SK-N-SH (cell line): Measurements from ENCODE around the gene KLK15. TPM values are rescaled to one million over a fixed set of nuclear protein-coding genes. Genes with fewer than 3 reads are reported as not detected.

Source experiments
- CTCF ChIA-PET: fragments of 300-600, 350-600 bp; formaldehyde crosslinking; extraction: SDS; loops from one replicate; lab custom pipeline; 2021; lab: Yijun Ruan, JAX
- POLR2A ChIA-PET: fragments of 350-600 bp; sonication (Branson Sonifier 250); formaldehyde crosslinking; extraction: SDS; loops from one replicate; lab custom pipeline; 2020; ENCODE audit warnings: antibody characterized with exemption, inconsistent platforms; lab: Yijun Ruan, JAX
- DNase-seq: peaks from one replicate; pipeline ENCODE4 v3.0.0; 2012
- H2AFZ ChIP-seq: fragments of 200-600 bp; sonication (generic); 2 replicates; pipeline ENCODE4 v1.8.1; 2016; ENCODE audit warnings: antibody characterized with exemption, mild to moderate bottlenecking, low read depth
- H3F3A ChIP-seq: fragments of 200-600 bp; sonication (generic); replicated peaks from 2 replicates; pipeline ENCODE3; 2016; ENCODE audit warnings: antibody characterized with exemption, mild to moderate bottlenecking; ENCODE audit not compliant: insufficient read depth
- H3K27ac ChIP-seq, 2 experiments: fragments of 200-500 bp in 1 of 2; fragments of 200-600 bp in 1 of 2; sonication (Bioruptor generic) in 1 of 2; sonication (generic), shearing (Covaris generic) in 1 of 2; 2 replicates each; pipeline versions ENCODE4 v1.5.1 to v1.6.1; 2014 to 2016; ENCODE audit warnings: low read depth in 2 of 2, inconsistent platforms in 1 of 2, low read length in 1 of 2, mild to moderate bottlenecking in 1 of 2, mixed read lengths in 1 of 2
- H3K27me3 ChIP-seq: fragments of 200-600 bp; sonication (generic), shearing (Covaris generic); 2 replicates; pipeline ENCODE4 v1.6.1; 2016; ENCODE audit warnings: mixed run types; ENCODE audit not compliant: insufficient read depth
- H3K36me3 ChIP-seq, 2 experiments: fragments of 200-500 bp in 1 of 2; fragments of 200-600 bp in 1 of 2; sonication (Bioruptor generic) in 1 of 2; sonication (generic) in 1 of 2; replicated peaks in 1 of 2; 2 replicates each; pipeline versions ENCODE3 to v1.5.1; 2014 to 2016; ENCODE audit warnings: low read length in 1 of 2, mild to moderate bottlenecking in 1 of 2; ENCODE audit not compliant: insufficient read depth in 2 of 2, control insufficient read depth in 1 of 2
- H3K4me1 ChIP-seq, 2 experiments: fragments of 200-500 bp in 1 of 2; fragments of 200-600 bp in 1 of 2; sonication (Bioruptor generic) in 1 of 2; sonication (generic), shearing (Covaris generic) in 1 of 2; 2 replicates each; pipeline versions ENCODE4 v1.5.1 to v1.6.1; 2014 to 2016; ENCODE audit warnings: low read depth in 1 of 2, low read length in 1 of 2, mixed run types in 1 of 2; ENCODE audit not compliant: insufficient read depth in 2 of 2, control insufficient read depth in 1 of 2
- H3K4me2 ChIP-seq: fragments of 200-600 bp; sonication (generic), shearing (Covaris generic); 2 replicates; pipeline ENCODE4 v1.6.1; 2017; ENCODE audit warnings: mixed run types
- H3K4me3 ChIP-seq, 2 experiments: fragments of 200-500 bp in 1 of 2; fragments of 200-600 bp in 1 of 2; sonication (Bioruptor generic) in 1 of 2; sonication (generic), shearing (Covaris generic) in 1 of 2; 2 replicates each; pipeline versions ENCODE4 v1.5.1 to v1.8.1; 2014 to 2016; ENCODE audit warnings: low read depth in 2 of 2, inconsistent platforms in 1 of 2, low read length in 1 of 2, mild to moderate bottlenecking in 1 of 2, mixed read lengths in 1 of 2, moderate library complexity in 1 of 2
- H3K79me2 ChIP-seq: fragments of 200-600 bp; sonication (generic); 2 replicates; pipeline ENCODE4 v1.8.1; 2017; ENCODE audit warnings: mild to moderate bottlenecking; ENCODE audit not compliant: insufficient read depth
- H3K9ac ChIP-seq: fragments of 200-600 bp; sonication (generic); 2 replicates; pipeline ENCODE4 v1.6.1; 2017; ENCODE audit warnings: mixed run types
- H3K9me2 ChIP-seq: fragments of 200-600 bp; sonication (generic); 2 replicates; pipeline ENCODE4 v1.6.1; 2017; ENCODE audit warnings: mixed run types
- H3K9me3 ChIP-seq: fragments of 200-600 bp; sonication (generic); 2 replicates; pipeline ENCODE4 v1.6.1; 2017; ENCODE audit warnings: mixed run types, mild to moderate bottlenecking, moderate library complexity
- H4K20me1 ChIP-seq: fragments of 200-600 bp; sonication (generic); 2 replicates; pipeline ENCODE4 v1.6.1; 2017; ENCODE audit warnings: mild to moderate bottlenecking, mixed run types; ENCODE audit not compliant: insufficient read depth
- CHD2 ChIP-seq: fragments of 150-350 bp; IDR thresholded peaks from 2 replicates; pipeline ENCODE4 v1.6.1; 2018; ENCODE audit warnings: low read length; ENCODE audit not compliant: partially characterized antibody
- ELF1 ChIP-seq: IDR thresholded peaks from 2 replicates; pipeline ENCODE4 v1.4.0; 2012
- FOXM1 ChIP-seq: IDR thresholded peaks from 2 replicates; pipeline ENCODE4 v1.4.0; 2012; ENCODE audit warnings: low read depth, mild to moderate bottlenecking
- GABPA ChIP-seq: IDR thresholded peaks from 2 replicates; pipeline ENCODE4 v1.4.0; 2012; ENCODE audit warnings: low read depth, mild to moderate bottlenecking
- MXI1 ChIP-seq: IDR thresholded peaks from 2 replicates; pipeline ENCODE4 v1.6.1; 2012; ENCODE audit warnings: mild to moderate bottlenecking, low read depth, low read length, improper control_type of control experiment
- NFIC ChIP-seq: IDR thresholded peaks from 2 replicates; pipeline ENCODE4 v1.4.0; 2012; ENCODE audit warnings: borderline replicate concordance
- PBX3 ChIP-seq: IDR thresholded peaks from 2 replicates; pipeline ENCODE4; 2012
- POLR2AphosphoS5 ChIP-seq: IDR thresholded peaks from 2 replicates; pipeline ENCODE4 v1.6.1; 2012; ENCODE audit warnings: low read depth, low read length
- RCOR1 ChIP-seq: fragments of 150-350 bp; IDR thresholded peaks from 2 replicates; pipeline ENCODE4 v1.6.1; 2017; ENCODE audit warnings: antibody characterized with exemption, low read length
- REST ChIP-seq: IDR thresholded peaks from 2 replicates; pipeline ENCODE4 v1.6.1; 2012; ENCODE audit warnings: mild to moderate bottlenecking, low read depth, low read length, moderate library complexity
- TCF12 ChIP-seq: IDR thresholded peaks from 2 replicates; pipeline ENCODE4 v1.4.0; 2012
- USF1 ChIP-seq: IDR thresholded peaks from 2 replicates; pipeline ENCODE4 v1.4.0; 2012; ENCODE audit warnings: low read depth, borderline replicate concordance
- ZBTB33 ChIP-seq: IDR thresholded peaks from 2 replicates; pipeline ENCODE4 v1.4.0; 2012; ENCODE audit warnings: low read depth, borderline replicate concordance
- WGBS: methylation state at CpG from one replicate; pipeline ENCODE4 v1.1.6; 2017; ENCODE audit warnings: low lambda C conversion rate; 5-methylcytosine and 5-hydroxymethylcytosine counted together
- polyA plus RNA-seq, 3 experiments: library from polyadenylated mRNA; depleted of rRNA; stranded (reverse); fragments of >200 nt; gene quantifications; 2 replicates each; pipeline ENCODE4 v1.2.3, GENCODE V29; 2012

The KLK15 gene
- polyA plus RNA-seq, 1 of the 3 experiments (the other 2 are of a cell fraction) = not detected

GRCh38 chr19:50794074-50794875 lies 39.1 kb downstream of the KLK15 start:
- Histone ChIP-seq H3K4me3 (no peak overlapping the region), H3K9ac (no peak overlapping the region), H3K27me3 (no peaks in the 10 kb centered on the region), H3K79me2 (no peaks in the 10 kb centered on the region), H3K9me2 (no peaks in the 10 kb centered on the region), H3K4me1 (no peaks in the 10 kb centered on the region; a peak in 1 of 4 replicates), H2AFZ (no peak overlapping the region), H3K27ac (no peak overlapping the region), H3K4me2 (no peak overlapping the region), H3K9me3 (no peaks in the 10 kb centered on the region), H4K20me1 (peaks cover 38% of the 10 kb centered on the region), H3F3A (peaks cover 4% of the 10 kb centered on the region), H3K36me3 (peaks cover 0 to 18% of the 10 kb centered on the region in 2 experiments)
- CTCF ChIA-PET = interaction anchor here (1.1 to 3.8 kb wide), 3 partner anchors 11 to 128 kb away, joined by 4 to 27 read pairs (median 5); no protein-coding TSS in a partner anchor
- DNase-seq = peak; percentile 70
- POLR2A ChIA-PET = interaction anchor here (0.6 to 2.2 kb wide), 4 partner anchors 10 to 127 kb away, joined by 3 to 8 read pairs (median 5); no protein-coding TSS in a partner anchor
- WGBS = 28% methylated on average over 15 of the region's 16 CpGs
- no peak for TF ChIP-seq TCF12
- peak; percentile 4 for TF ChIP-seq CHD2

- ChIA-PET CTCF (interaction anchor here (0.6 to 3.8 kb wide), 3 partner anchors 11 to 376 kb away, joined by 4 to 27 read pairs (median 4); no protein-coding TSS in a partner anchor), POLR2A (interaction anchor here (1.1 to 2.2 kb wide), 2 partner anchors 10 to 128 kb away, joined by 4 to 5 read pairs; no protein-coding TSS in a partner anchor)
- H3K27me3 ChIP-seq = no peaks in the 10 kb centered on the region
- peak; percentile 44 for DNase-seq
- no peaks in the 10 kb centered on the region for H3K9me2 ChIP-seq
- TF ChIP-seq FOXM1 = no peak
- TF ChIP-seq NFIC = no peak
- no peak for TF ChIP-seq USF1
- no peak for TF ChIP-seq ZBTB33
- no peak for TF ChIP-seq REST
- no peak for TF ChIP-seq PBX3
- no peak for TF ChIP-seq ELF1
- TF ChIP-seq POLR2AphosphoS5 = no peak; the same call in 1 of the 2 replicates
- no peak for TF ChIP-seq MXI1
- TF ChIP-seq RCOR1 = no peak
- no peak for TF ChIP-seq GABPA
- no peak for TF ChIP-seq CHD2
- H4K20me1 ChIP-seq = peaks cover 31% of the 10 kb centered on the region; the same call in 1 of the 2 replicates
- no peak overlapping the region for H3K27ac ChIP-seq
- 28% methylated on average over 4 of the region's 11 CpGs for WGBS
- H3K9ac ChIP-seq = no peak overlapping the region
- peaks cover 4% of the 10 kb centered on the region for H3F3A ChIP-seq
- H3K36me3 ChIP-seq = peaks cover 0 to 13% of the 10 kb centered on the region in 2 experiments
- no peak overlapping the region for H2AFZ ChIP-seq
- H3K4me1 ChIP-seq = no peaks in the 10 kb centered on the region; a peak in 1 of 4 replicates
- H3K4me3 ChIP-seq = no peak overlapping the region
- no peak overlapping the region for H3K4me2 ChIP-seq
- no peaks in the 10 kb centered on the region for H3K79me2 ChIP-seq
- H3K9me3 ChIP-seq = no peaks in the 10 kb centered on the region
These were observed 39.8 kb downstream of the KLK15 start for GRCh38 chr19:50793558-50794065.
